ENCODE measurements around the gene ARHGAP8.
"Not testable (repeated sequence)": the region's sequence is repeated elsewhere in the genome, so short reads cannot be mapped to it uniquely, and the experiment has no call there.

Gene ARHGAP8

DNA sequence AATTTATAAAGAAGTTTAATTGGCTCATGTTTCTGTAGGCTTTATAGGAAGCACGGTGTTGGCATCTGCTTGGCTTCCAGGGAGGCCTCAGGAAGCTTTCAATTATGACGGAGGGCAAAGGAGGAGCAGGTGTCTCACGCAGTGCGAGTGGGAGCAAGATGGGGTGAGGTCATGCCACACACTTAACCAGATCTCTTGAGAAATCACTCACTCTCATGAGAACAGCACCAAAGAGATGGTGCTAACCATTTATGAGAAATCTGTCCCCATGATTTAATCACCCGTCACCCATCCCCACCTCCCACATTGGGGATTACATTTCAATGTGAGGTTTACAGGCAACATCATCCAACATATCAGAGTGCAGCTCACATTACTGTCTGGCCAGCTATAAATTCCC, 103.5 kb downstream of the ARHGAP8 start:
- Histone ChIP-seq H3K27ac (replicated peaks) (no peak overlapping the region), H3K4me3 (replicated peaks; ENCODE audit: insufficient read depth, low read length) (no peak overlapping the region), H3K27me3 (ENCODE audit: insufficient read depth, poor library complexity, severe bottlenecking) (no peaks in the 10 kb centered on the region)
- DNase-seq (ENCODE audit: low read depth in 1 of 2, low spot score in 1 of 2): no peak
- no peak for TF ChIP-seq POLR2AphosphoS5 (IDR thresholded peaks at IDR 0.05; ENCODE audit: low read depth)
- no peak for TF ChIP-seq SPI1 (IDR thresholded peaks at IDR 0.05; ENCODE audit: borderline replicate concordance, low read depth)
- TF ChIP-seq GABPA (IDR thresholded peaks at IDR 0.05; ENCODE audit: low read depth): no peak
- TF ChIP-seq, protein P1, sequence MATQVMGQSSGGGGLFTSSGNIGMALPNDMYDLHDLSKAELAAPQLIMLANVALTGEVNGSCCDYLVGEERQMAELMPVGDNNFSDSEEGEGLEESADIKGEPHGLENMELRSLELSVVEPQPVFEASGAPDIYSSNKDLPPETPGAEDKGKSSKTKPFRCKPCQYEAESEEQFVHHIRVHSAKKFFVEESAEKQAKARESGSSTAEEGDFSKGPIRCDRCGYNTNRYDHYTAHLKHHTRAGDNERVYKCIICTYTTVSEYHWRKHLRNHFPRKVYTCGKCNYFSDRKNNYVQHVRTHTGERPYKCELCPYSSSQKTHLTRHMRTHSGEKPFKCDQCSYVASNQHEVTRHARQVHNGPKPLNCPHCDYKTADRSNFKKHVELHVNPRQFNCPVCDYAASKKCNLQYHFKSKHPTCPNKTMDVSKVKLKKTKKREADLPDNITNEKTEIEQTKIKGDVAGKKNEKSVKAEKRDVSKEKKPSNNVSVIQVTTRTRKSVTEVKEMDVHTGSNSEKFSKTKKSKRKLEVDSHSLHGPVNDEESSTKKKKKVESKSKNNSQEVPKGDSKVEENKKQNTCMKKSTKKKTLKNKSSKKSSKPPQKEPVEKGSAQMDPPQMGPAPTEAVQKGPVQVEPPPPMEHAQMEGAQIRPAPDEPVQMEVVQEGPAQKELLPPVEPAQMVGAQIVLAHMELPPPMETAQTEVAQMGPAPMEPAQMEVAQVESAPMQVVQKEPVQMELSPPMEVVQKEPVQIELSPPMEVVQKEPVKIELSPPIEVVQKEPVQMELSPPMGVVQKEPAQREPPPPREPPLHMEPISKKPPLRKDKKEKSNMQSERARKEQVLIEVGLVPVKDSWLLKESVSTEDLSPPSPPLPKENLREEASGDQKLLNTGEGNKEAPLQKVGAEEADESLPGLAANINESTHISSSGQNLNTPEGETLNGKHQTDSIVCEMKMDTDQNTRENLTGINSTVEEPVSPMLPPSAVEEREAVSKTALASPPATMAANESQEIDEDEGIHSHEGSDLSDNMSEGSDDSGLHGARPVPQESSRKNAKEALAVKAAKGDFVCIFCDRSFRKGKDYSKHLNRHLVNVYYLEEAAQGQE (IDR thresholded peaks at IDR 0.05; ENCODE audit: insufficient replicate concordance, low read depth): no peak
- TF ChIP-seq, protein P2, sequence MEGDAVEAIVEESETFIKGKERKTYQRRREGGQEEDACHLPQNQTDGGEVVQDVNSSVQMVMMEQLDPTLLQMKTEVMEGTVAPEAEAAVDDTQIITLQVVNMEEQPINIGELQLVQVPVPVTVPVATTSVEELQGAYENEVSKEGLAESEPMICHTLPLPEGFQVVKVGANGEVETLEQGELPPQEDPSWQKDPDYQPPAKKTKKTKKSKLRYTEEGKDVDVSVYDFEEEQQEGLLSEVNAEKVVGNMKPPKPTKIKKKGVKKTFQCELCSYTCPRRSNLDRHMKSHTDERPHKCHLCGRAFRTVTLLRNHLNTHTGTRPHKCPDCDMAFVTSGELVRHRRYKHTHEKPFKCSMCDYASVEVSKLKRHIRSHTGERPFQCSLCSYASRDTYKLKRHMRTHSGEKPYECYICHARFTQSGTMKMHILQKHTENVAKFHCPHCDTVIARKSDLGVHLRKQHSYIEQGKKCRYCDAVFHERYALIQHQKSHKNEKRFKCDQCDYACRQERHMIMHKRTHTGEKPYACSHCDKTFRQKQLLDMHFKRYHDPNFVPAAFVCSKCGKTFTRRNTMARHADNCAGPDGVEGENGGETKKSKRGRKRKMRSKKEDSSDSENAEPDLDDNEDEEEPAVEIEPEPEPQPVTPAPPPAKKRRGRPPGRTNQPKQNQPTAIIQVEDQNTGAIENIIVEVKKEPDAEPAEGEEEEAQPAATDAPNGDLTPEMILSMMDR (IDR thresholded peaks at IDR 0.05; ENCODE audit: insufficient read depth, low read length): no peak

DNA sequence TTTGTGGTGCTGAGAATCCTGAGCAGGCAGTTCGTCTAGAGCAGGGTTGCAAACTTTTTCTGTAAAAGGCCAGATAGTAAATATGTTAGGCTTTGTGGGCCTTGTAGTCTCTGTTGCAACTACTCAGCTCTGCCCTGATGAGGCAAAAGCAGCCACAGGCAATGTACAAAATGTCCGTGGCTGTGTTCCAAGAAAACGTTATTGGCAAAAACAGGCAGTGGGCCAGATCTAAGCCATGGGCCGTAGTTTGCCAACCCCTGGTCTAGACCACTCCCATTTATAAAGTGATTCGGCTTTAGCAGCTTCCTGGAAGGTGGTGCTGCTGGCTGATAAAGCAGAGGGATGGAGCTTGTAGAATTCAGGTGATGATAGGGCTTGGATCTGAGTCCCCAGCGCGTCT, 106.4 kb downstream of the ARHGAP8 start:
- DNase-seq (ENCODE audit: low read depth in 1 of 2, low spot score in 1 of 2); H3K27me3 ChIP-seq (ENCODE audit: insufficient read depth, poor library complexity, severe bottlenecking); H3K4me3 ChIP-seq (replicated peaks; ENCODE audit: insufficient read depth, low read length); H3K27ac ChIP-seq (replicated peaks): not testable (repeated sequence)

DNA sequence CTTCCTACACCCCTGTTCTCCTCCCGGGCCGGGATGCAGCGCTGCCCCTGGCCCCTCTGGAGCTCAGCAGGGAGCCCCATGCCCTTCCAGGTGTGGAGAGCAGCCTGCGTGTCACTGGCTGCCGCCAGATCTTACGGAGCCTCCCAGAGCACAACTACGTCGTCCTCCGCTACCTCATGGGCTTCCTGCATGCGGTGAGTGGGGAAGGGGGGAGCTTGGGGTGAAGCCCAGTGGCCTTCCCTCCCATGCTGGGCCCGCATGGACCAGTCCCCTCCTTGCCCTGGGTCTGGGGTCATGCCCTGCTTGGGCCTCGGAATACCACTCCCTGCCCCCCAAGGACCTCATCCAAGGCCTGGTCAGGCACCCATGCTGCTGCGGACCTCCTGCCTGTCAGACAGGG, 107.3 kb downstream of the ARHGAP8 start:
- TF ChIP-seq GABPA (IDR thresholded peaks at IDR 0.05; ENCODE audit: low read depth) (no peak), SPI1 (IDR thresholded peaks at IDR 0.05; ENCODE audit: borderline replicate concordance, low read depth) (no peak), POLR2AphosphoS5 (IDR thresholded peaks at IDR 0.05; ENCODE audit: low read depth) (no peak)
- TF ChIP-seq, protein P2 (IDR thresholded peaks at IDR 0.05; ENCODE audit: insufficient read depth, low read length): no peak
- TF ChIP-seq, protein P1 (IDR thresholded peaks at IDR 0.05; ENCODE audit: insufficient replicate concordance, low read depth): no peak
- Histone ChIP-seq H3K4me3 (replicated peaks; ENCODE audit: insufficient read depth, low read length) (no peak overlapping the region), H3K27ac (replicated peaks) (no peak overlapping the region), H3K27me3 (ENCODE audit: insufficient read depth, poor library complexity, severe bottlenecking) (no peaks in the 10 kb centered on the region)
- no peak for DNase-seq (ENCODE audit: low read depth in 1 of 2, low spot score in 1 of 2)

DNA sequence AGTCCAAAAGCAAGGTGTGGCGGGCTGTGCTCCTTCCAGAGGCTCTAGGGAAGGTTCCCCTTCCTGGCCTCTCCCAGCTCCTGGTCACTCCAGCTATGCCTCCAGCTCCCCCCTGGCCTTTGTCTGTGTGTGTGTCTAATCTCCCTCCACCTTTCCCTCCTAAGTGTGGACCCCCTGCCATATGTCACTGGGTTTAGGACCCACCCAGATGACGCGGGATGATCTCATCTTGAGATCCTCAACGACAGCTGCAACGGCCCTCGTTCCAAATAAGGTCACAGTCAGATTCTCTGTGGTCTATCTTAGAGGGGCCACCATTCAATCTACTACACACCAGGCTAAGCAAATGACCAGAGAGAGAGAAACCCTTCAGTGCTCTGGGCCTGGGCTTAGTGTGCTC, 107.9 kb downstream of the ARHGAP8 start:
- TF ChIP-seq GABPA (IDR thresholded peaks at IDR 0.05; ENCODE audit: low read depth) (no peak), POLR2AphosphoS5 (IDR thresholded peaks at IDR 0.05; ENCODE audit: low read depth) (no peak), SPI1 (IDR thresholded peaks at IDR 0.05; ENCODE audit: borderline replicate concordance, low read depth) (no peak)
- TF ChIP-seq, protein P1 (IDR thresholded peaks at IDR 0.05; ENCODE audit: insufficient replicate concordance, low read depth): no peak
- TF ChIP-seq, protein P2 (IDR thresholded peaks at IDR 0.05; ENCODE audit: insufficient read depth, low read length): no peak
- Histone ChIP-seq H3K27ac (replicated peaks) (no peak overlapping the region), H3K27me3 (ENCODE audit: insufficient read depth, poor library complexity, severe bottlenecking) (no peaks in the 10 kb centered on the region), H3K4me3 (replicated peaks; ENCODE audit: insufficient read depth, low read length) (no peak overlapping the region)
- no peak for DNase-seq (ENCODE audit: low read depth in 1 of 2, low spot score in 1 of 2)

All from HL-60 (cell line).